ENCODE data around the gene CSF2RB. TPM values are rescaled to one million over a fixed set of nuclear protein-coding genes. Genes with fewer than 3 reads are reported as not detected.

CSF2RB gene
- total RNA-seq, 1 donor from 2014 or later, result not detected

GRCh38 chr22:36899498-36899897 is 13.9 kb upstream of the CSF2RB start:
- Mint-ChIP-seq H3K27ac (ENCODE audit: unreplicated experiment) (no peak overlapping the region), H3K4me3 (no peak overlapping the region), H3K9me3 (peaks cover 5% of the 10 kb centered on the region), H3K4me1 (no peaks in the 10 kb centered on the region), H3K27me3 (ENCODE audit: low read depth) (peaks cover 53% of the 10 kb centered on the region), H3K36me3 (ENCODE audit: low read depth) (no peaks in the 10 kb centered on the region)
- no peak for TF ChIP-seq CTCF (conservative IDR thresholded peaks at IDR 0.05)
- no peak for DNase-seq (ENCODE audit: low read depth, low spot score)

- Mint-ChIP-seq H3K27ac (ENCODE audit: unreplicated experiment) (no peak overlapping the region), H3K9me3 (peaks cover 1% of the 10 kb centered on the region), H3K4me1 (no peaks in the 10 kb centered on the region), H3K27me3 (ENCODE audit: low read depth) (peaks cover 51% of the 10 kb centered on the region), H3K4me3 (no peak overlapping the region), H3K36me3 (ENCODE audit: low read depth) (no peaks in the 10 kb centered on the region)
- no peak for TF ChIP-seq CTCF (conservative IDR thresholded peaks at IDR 0.05)
- no peak for DNase-seq (ENCODE audit: low read depth, low spot score)
These were observed 13.2 kb upstream of the CSF2RB start for GRCh38 chr22:36900225-36900624.

GRCh38 chr22:36900880-36901279 is 12.5 kb upstream of the CSF2RB start:
- Mint-ChIP-seq H3K4me1 (no peaks in the 10 kb centered on the region), H3K4me3 (no peak overlapping the region), H3K36me3 (ENCODE audit: low read depth) (no peaks in the 10 kb centered on the region), H3K27me3 (ENCODE audit: low read depth) (peaks cover 48% of the 10 kb centered on the region), H3K9me3 (no peaks in the 10 kb centered on the region), H3K27ac (ENCODE audit: unreplicated experiment) (peak overlapping the region; percentile 86)
- no peak for TF ChIP-seq CTCF (conservative IDR thresholded peaks at IDR 0.05)
- DNase-seq (ENCODE audit: low read depth, low spot score), result no peak

GRCh38 chr22:36901411-36902142 is 11.9 kb upstream of the CSF2RB start:
- TF ChIP-seq CTCF (conservative IDR thresholded peaks at IDR 0.05), result no peak
- no peaks in the 10 kb centered on the region for H3K9me3 Mint-ChIP-seq
- no peaks in the 10 kb centered on the region for H3K36me3 Mint-ChIP-seq (ENCODE audit: low read depth)
- no peak for DNase-seq (ENCODE audit: low read depth, low spot score)
- no peak overlapping the region for H3K4me3 Mint-ChIP-seq
- H3K27me3 Mint-ChIP-seq (ENCODE audit: low read depth), result peaks cover 50% of the 10 kb centered on the region
- H3K27ac Mint-ChIP-seq (ENCODE audit: unreplicated experiment), result no peak overlapping the region
- H3K4me1 Mint-ChIP-seq, result no peaks in the 10 kb centered on the region

GRCh38 chr22:36902143-36902926 is 11.1 kb upstream of the CSF2RB start:
- Mint-ChIP-seq H3K9me3 (no peaks in the 10 kb centered on the region), H3K27me3 (ENCODE audit: low read depth) (peaks cover 42% of the 10 kb centered on the region), H3K27ac (ENCODE audit: unreplicated experiment) (no peak overlapping the region), H3K36me3 (ENCODE audit: low read depth) (no peaks in the 10 kb centered on the region), H3K4me3 (no peak overlapping the region), H3K4me1 (no peaks in the 10 kb centered on the region)
- TF ChIP-seq CTCF (conservative IDR thresholded peaks at IDR 0.05), result no peak
- no peak for DNase-seq (ENCODE audit: low read depth, low spot score)

Measured in neural crest cell (in vitro differentiated cells).